GM13976 (cell line): Measurements from ENCODE around the gene KCNK5.

Source experiments
- DNase-seq: peaks from one replicate; pipeline ENCODE4 v3.0.0; 2012; ENCODE audit warnings: low spot score
- in situ Hi-C: fragments of 300-500 bp; cut with MboI; formaldehyde crosslinking; loops from one replicate; pipeline ENCODE4 v1.12.0; 2022; ENCODE audit warnings: low sequenced_read_pairs, mixed read lengths, inconsistent platforms; ENCODE audit not compliant: unreplicated experiment
- TF ChIP-seq, protein P1 (sequence below): IDR thresholded peaks from 2 replicates; pipeline ENCODE4 v1.5.1; 2012; ENCODE audit warnings: borderline replicate concordance, mild to moderate bottlenecking; ENCODE audit not compliant: insufficient read depth; ENCODE audit errors: extremely low read depth, missing control alignments, control extremely low read depth

Gene KCNK5

DNA sequence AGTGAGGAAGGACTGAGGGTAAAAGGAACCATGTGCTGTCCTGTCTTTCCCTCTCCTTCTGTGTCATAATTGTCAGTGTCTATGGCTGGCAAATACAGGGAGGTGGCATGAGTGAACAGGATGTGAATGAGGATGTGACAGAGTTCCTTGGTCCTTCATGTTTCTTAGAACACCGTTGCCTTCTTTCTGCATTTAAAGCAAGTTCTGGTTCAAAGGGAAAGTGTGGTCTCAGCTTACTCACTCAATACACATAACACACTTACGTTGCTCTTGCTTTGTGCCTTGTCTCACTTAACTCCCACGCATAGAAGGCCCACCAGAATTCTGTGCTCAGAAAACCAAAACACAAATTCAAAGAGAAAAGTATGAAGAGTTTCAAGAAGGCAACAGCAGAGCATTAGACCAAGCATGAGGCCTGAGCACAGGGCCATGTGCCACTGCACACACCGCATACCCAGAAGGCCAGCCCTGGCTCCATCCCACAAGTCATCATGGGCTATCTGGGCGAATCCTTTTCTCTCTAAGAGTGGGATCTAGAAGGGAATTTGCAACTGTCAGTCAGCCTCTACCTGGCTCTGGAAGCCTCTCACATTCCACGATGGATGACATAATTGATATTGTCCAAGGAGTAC, 75.4 kb downstream of the KCNK5 start:
- TF ChIP-seq, protein P1, sequence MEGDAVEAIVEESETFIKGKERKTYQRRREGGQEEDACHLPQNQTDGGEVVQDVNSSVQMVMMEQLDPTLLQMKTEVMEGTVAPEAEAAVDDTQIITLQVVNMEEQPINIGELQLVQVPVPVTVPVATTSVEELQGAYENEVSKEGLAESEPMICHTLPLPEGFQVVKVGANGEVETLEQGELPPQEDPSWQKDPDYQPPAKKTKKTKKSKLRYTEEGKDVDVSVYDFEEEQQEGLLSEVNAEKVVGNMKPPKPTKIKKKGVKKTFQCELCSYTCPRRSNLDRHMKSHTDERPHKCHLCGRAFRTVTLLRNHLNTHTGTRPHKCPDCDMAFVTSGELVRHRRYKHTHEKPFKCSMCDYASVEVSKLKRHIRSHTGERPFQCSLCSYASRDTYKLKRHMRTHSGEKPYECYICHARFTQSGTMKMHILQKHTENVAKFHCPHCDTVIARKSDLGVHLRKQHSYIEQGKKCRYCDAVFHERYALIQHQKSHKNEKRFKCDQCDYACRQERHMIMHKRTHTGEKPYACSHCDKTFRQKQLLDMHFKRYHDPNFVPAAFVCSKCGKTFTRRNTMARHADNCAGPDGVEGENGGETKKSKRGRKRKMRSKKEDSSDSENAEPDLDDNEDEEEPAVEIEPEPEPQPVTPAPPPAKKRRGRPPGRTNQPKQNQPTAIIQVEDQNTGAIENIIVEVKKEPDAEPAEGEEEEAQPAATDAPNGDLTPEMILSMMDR = no peak
- in situ Hi-C loops = no loop called here
- DNase-seq = no peak

DNA sequence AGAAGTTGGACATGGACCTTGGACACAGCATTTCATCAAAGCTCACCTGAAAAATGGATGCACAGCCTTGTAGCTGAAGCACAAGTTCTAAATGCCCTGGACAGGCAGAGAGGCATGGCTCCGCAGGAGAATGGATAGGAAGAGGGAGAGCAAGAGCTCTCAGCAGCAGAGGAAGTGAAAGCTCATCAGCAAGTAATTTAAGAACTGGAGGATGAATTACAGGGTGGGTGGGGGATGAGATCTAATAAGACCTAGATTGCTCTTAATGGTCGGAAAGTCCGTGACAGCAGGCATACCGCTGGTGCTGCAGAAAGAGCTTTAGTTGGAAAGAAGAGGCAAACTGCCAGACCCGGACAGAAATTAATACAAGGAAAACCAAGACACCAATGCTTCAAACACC, 77.0 kb downstream of the KCNK5 start:
- DNase-seq = no peak
- in situ Hi-C loops = no loop called here
- TF ChIP-seq, protein P1 = no peak

DNA sequence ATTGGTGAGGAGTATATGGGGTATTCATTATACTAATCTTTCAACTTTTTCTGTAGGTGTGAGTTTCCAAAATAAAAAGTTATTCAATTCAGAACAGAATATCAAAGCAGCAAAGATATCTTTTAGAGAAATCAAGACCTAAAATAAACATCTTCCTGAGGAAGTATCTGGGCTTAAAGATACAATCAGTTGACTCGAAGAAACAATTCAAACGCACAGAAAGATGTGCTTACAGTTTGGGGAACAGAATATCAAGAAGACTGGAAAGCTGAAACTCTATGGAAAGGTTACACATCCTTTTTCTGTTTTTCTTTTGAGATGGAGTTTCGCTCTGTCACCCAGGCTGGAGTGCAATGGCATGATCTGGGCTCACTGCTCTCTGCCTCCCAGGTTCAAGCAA, 78.1 kb downstream of the KCNK5 start:
- TF ChIP-seq, protein P1 = no peak
- no peak for DNase-seq

DNA sequence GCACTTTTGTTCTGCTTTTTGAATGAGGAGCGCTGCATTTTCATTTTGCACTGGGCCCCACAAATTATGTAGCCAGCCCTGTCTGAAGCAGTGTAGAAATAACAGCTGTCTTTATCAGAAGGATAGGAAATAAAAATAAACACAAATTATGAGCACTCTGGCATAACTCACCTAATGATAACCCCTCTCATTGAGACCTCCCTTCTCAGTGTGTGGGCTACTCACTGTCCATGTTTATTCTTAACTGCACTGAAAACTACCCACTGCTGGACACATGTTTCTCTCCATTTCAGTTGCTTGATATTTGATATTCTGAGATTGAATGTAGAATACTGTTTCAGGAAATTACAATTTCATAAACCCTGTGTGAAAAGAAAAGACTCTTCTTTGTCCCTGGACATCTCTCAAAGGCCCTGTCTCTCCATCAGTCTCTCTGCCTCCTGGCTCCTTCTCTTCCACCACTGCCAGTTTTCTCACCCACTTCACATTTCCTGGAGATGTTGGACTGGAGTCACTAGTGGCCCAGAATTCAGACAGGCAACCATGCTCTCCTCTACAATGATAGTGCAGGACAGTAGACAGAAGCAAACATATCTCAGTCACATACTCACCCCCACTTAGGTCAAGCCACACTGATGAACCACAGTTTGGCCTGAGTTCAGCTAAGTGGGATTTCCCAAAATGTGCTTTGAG, 84.6 kb downstream of the KCNK5 start:
- TF ChIP-seq, protein P1 = no peak
- in situ Hi-C loops = no loop called here
- no peak for DNase-seq

More for the DNA sequence above, 78.1 kb downstream of the KCNK5 start:
- in situ Hi-C loops = no loop called here

DNA sequence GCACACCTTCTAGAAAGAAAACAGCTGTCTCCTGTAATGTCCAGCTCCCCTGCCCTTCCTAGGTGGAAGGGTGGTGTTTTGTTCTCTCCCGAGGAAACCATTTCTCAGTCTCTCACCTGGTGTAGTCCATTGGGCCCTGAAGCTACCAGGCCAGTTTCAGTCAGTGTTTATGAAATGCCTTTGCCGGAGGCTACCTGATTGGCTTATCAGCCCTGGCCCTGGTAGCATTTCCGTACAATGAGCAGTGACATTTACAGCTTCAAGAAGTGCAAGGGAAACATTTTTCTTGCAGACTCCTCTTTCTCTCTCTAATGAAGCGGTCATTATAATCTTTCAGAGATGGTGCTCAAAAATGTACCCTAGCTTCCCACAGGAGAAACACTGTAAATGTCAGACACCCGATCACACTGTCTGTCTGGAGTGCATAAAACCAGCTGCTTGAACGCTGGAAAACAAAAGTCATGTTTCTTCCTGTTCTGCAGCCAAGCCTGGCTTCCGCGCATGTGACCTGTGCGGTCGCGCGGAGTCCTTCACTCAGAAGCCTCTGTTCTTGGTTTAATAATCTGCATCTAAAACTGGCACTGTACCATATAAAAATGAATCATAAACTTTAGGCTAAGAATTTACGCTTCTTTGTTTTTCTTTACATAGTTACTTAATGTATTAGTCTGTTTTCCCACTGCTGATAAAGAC, 85.9 kb downstream of the KCNK5 start:
- in situ Hi-C loops = no loop called here
- DNase-seq = no peak
- TF ChIP-seq, protein P1 = no peak

DNA sequence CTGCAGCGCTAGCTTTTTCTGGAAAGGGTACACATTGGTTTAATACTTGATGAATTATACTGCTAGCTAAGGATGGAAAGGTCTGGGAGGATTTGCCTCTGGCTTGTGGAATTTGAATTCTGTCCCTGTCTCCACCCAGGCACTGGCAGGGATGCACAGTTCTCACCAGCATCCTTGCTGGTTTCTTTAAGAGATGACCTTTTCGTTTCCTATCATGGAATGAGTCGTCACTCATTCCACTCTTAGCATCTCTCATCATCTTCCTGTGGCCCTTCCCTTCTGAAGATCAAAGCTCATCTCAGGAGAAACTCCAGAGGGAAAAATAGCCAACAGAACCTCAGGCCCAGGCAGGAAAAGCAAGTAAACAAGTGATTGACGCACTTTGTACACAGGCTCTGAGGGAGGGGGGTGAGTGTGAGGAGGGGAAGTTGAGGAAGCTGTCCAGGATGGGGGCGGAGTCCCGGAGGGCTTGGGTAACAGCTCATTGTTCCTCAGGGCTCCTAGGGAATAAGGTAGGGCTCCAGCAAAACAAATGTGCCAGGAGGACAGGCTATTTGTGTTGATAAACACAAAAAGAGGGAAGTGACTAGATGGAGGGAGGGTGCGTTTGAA, 88.6 kb downstream of the KCNK5 start:
- DNase-seq = no peak
- in situ Hi-C loops = no loop called here
- TF ChIP-seq, protein P1 = no peak
